GM12874 (cell line): ENCODE results near the gene FBLN7.

Experiments used
- CTCF ChIP-seq: IDR thresholded peaks from 2 replicates; pipeline ENCODE4 v1.5.1; 2011; ENCODE audit warnings: low read depth, mild to moderate bottlenecking, control low read depth, low read length, moderate library complexity; ENCODE audit not compliant: insufficient read depth

Gene FBLN7

GRCh38 chr2:112184121-112184520 lies 45.9 kb downstream of the FBLN7 start:
- no peak for TF ChIP-seq CTCF

DNA sequence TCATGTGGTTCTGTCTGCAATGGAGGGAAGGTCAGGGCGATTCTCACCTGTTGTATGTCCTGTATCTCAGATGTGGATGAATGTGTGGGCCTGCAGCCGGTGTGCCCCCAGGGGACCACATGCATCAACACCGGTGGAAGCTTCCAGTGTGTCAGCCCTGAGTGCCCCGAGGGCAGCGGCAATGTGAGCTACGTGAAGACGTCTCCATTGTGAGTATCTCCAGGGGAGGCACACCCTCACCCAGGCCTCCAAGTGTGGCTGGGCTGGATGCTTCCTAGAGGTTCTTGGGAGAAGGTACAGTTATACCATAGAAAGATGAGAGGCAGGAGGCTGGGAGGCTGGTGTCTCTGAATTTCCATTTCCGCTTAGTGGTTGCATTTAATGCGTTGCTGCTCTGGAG lies 46.9 kb downstream of the FBLN7 start:
- TF ChIP-seq CTCF = no peak

DNA sequence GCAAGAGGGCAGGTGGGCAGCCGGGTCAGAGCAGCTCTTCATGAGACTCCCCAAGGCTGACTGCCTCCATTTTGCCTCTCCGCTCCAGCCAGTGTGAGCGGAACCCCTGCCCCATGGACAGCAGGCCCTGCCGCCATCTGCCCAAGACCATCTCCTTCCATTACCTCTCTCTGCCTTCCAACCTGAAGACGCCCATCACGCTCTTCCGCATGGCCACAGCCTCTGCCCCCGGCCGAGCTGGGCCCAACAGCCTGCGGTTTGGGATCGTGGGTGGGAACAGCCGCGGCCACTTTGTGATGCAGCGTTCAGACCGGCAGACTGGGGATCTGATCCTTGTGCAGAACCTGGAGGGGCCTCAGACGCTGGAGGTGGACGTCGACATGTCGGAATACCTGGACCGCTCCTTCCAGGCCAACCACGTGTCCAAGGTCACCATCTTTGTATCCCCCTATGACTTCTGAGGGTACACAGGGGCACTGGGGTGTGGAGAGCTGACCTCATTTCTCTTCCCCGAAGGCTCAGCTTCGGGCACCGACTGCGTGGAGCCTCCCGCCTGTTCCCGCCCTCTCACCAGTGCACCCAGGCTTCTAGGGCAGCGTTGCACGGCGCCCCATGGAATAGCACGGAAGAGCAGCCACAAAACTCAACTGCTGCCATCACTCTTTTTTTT lies 49.0 kb downstream of the FBLN7 start:
- no peak for TF ChIP-seq CTCF

DNA sequence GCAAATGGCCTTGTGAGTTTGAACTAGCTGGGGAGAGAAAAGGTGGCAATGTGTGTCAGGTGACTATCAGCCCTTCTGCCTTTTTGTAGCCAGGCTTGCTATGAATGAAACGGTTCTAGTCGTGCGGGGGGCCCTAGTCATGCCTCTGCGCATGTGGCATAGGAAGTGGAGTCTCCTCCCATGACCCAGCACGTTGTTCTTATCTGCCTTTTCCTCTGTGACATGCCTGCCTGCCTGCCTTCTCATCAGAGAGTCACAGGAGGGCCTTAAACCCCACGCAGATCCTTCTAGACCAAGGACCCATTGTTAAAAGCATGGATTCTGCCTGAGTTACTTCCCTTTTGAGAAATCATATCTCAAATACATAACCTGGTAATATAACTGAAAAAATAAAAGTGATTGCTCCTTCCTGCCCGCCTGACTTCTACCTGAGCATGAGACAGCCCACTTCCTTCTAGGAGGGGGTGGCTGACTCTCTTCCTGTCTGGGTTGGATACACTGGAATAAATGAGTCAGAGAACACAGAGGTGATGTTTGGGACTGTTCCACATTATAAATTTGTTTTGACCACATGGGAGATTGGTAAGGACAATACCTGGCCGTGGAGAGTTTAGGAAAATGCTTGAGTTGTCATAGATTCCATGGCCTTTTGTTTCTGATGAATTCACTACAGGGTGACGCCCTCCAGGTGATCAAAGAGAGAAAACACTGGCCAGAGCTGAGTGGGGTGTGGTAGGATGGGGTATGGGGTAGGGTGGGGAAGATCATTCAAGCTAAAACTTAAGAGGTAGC lies 49.8 kb downstream of the FBLN7 start:
- TF ChIP-seq CTCF = no peak

GRCh38 chr2:112189001-112189556 lies 50.9 kb downstream of the FBLN7 start:
- TF ChIP-seq CTCF = no peak

DNA sequence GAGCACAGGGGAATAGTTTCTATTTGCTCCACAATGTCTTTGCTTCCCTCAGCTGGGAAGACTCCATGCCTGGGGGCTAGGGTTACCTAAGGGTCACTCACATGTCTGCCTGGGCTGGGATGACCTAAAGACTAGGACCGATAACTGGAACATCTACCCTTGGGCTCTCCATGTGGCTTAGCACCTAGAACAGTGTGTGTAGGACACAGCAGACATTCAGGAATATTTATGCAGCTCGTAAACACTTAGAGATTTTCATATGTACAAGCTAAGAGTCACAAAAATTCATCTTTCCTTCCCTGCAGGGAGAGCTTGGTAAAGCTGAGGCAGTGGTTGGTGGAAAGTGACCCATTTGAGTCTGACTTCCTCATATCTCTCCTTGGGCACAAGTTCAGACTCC lies 55.8 kb downstream of the FBLN7 start:
- no peak for TF ChIP-seq CTCF

GRCh38 chr2:112194482-112194881 lies 56.3 kb downstream of the FBLN7 start:
- no peak for TF ChIP-seq CTCF
